Measurements from ENCODE around the gene GHR. TPM values are rescaled to one million over a fixed set of nuclear protein-coding genes. Genes with fewer than 3 reads are reported as not detected.

The GHR gene
- polyA plus RNA-seq, 1 donor = 10.5 TPM

DNA sequence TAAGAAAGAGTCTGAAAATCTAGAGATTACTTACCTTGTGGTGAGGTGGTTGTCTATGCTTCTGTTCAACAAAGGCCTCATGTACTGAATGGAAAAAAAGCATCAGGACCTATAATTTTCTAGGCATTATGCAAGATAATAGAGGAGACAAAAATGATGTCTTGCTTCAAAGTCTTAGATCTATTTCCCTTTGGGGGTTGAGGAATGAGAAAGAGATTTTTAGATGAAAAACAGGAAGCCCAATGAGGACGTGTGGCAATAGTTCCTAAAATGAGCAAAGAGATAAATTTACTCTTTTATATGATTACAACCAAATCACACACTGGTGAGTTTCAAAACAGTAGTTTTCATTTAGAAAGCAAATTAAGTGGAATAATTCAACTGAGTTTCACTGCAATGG lies 99.5 kb downstream of the GHR start:
- DNase-seq = no peak
- no CpG with 5 or more reads among the region's 1 CpG for WGBS (ENCODE audit: insufficient coverage, low lambda C conversion rate)
- Histone ChIP-seq H3K9me3 (ENCODE audit: control insufficient read depth, low read depth, low read length) (no peaks in the 10 kb centered on the region), H3K4me1 (ENCODE audit: control insufficient read depth, insufficient read depth, low read length) (peaks cover 9% of the 10 kb centered on the region), H3K36me3 (ENCODE audit: control insufficient read depth, insufficient read depth, low read length) (no peaks in the 10 kb centered on the region), H3K4me3 (ENCODE audit: low read length) (no peak overlapping the region), H3K27me3 (ENCODE audit: control insufficient read depth, insufficient read depth, low read length) (no peaks in the 10 kb centered on the region), H3K27ac (ENCODE audit: low read length) (no peak overlapping the region)

DNA sequence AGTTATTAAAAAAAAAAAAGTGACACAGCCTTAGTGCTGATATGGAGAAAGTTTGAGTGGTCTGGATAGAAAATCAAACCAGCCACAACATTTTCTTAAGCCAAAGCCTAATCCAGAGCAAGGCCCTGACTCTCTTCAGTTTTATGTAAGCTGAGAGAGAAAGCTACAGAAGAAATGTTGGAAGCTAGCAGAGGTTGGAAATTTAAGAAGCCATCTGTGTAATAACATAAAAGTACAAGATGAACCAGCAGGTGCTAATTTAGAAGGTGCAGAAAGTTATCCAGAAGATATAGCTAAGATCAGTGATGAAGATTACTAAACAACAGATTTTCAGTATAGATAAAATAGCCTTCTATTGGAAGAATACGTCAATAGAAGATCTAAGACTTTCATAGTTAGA lies 102.9 kb downstream of the GHR start:
- 100% methylated on average over 1 of the region's 1 CpG for WGBS (ENCODE audit: insufficient coverage, low lambda C conversion rate)

DNA sequence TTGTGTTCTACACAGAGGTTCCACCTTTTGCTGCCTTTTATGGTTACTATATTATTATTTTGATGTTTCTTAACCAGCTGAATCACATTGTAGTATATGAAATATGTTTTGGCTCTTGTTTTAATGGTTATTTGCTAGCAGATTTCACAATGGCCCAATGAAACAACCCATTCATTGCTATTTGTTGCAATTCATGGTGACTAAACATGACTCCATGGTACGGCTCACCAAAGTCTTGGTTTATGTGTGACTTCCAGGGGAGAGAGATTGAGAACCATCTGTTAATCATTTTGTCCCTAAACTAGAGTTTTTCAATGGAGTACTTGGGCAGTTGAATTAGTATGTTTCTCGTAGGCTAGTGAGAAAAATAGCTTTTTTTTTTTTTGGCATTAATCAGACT lies 108.4 kb downstream of the GHR start:
- no peaks in the 10 kb centered on the region for H3K4me1 ChIP-seq (ENCODE audit: control insufficient read depth, insufficient read depth, low read length)
- H3K4me3 ChIP-seq (ENCODE audit: low read length) = no peak overlapping the region
- H3K36me3 ChIP-seq (ENCODE audit: control insufficient read depth, insufficient read depth, low read length) = no peaks in the 10 kb centered on the region
- H3K27ac ChIP-seq (ENCODE audit: low read length) = no peak overlapping the region
- H3K9me3 ChIP-seq (ENCODE audit: control insufficient read depth, low read depth, low read length) = no peaks in the 10 kb centered on the region
- no peak for DNase-seq
- H3K27me3 ChIP-seq (ENCODE audit: control insufficient read depth, insufficient read depth, low read length) = no peaks in the 10 kb centered on the region
- WGBS (ENCODE audit: insufficient coverage, low lambda C conversion rate) = 100% methylated on average over 1 of the region's 2 CpGs

More for the DNA sequence above, 102.9 kb downstream of the GHR start:
- DNase-seq = no peak
- no peaks in the 10 kb centered on the region for H3K36me3 ChIP-seq (ENCODE audit: control insufficient read depth, insufficient read depth, low read length)
- no peaks in the 10 kb centered on the region for H3K27me3 ChIP-seq (ENCODE audit: control insufficient read depth, insufficient read depth, low read length)
- H3K27ac ChIP-seq (ENCODE audit: low read length) = no peak overlapping the region
- H3K4me1 ChIP-seq (ENCODE audit: control insufficient read depth, insufficient read depth, low read length) = no peaks in the 10 kb centered on the region
- H3K9me3 ChIP-seq (ENCODE audit: control insufficient read depth, low read depth, low read length) = no peaks in the 10 kb centered on the region
- no peak overlapping the region for H3K4me3 ChIP-seq (ENCODE audit: low read length)

DNA sequence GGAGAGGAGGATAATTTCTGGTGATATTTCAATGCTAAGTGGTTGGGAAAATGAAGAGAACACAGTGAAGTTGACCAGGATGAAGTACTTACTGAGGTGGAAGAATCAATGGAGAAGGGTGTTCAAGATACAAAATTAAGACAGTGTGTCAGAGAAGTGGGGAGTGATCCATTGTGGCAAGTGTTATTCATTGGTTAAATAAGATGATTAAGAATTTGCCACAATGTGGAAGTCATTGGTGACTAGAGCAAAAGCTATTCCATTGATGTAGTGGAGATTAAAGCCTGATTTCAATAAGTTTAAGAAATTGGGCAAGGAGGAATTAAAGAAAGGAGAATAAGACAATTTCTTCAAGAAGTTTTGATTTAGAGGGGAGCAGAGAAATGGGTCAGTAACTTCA lies 118.9 kb downstream of the GHR start:
- Histone ChIP-seq H3K27me3 (ENCODE audit: control insufficient read depth, insufficient read depth, low read length) (no peaks in the 10 kb centered on the region), H3K4me3 (ENCODE audit: low read length) (no peak overlapping the region), H3K4me1 (ENCODE audit: control insufficient read depth, insufficient read depth, low read length) (no peaks in the 10 kb centered on the region), H3K9me3 (ENCODE audit: control insufficient read depth, low read depth, low read length) (peaks cover 11% of the 10 kb centered on the region), H3K27ac (ENCODE audit: low read length) (no peak overlapping the region), H3K36me3 (ENCODE audit: control insufficient read depth, insufficient read depth, low read length) (no peaks in the 10 kb centered on the region)
- DNase-seq = no peak

DNA sequence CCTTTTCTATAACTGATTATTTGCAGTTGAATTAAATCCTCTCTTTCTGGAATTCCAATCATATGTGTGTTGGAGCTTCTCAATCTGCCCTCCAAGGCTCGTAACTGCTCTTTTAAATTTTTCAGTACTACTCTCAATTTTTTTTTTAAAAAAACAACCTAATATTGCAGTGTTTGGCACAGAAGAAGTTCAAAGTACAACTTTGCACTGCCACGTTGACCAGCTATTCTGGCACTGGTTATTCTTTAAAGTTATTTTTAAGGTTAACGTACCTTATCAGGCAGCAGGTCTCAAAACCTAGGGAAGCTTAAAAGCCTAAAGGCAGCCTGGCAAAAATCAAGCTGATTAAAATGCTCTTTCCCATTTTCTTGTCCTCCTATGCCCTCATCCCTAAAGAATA lies 120.5 kb downstream of the GHR start:
- DNase-seq = no peak
- Histone ChIP-seq H3K4me1 (ENCODE audit: control insufficient read depth, insufficient read depth, low read length) (peaks cover 3% of the 10 kb centered on the region), H3K27ac (ENCODE audit: low read length) (no peak overlapping the region), H3K36me3 (ENCODE audit: control insufficient read depth, insufficient read depth, low read length) (no peaks in the 10 kb centered on the region), H3K27me3 (ENCODE audit: control insufficient read depth, insufficient read depth, low read length) (no peaks in the 10 kb centered on the region), H3K9me3 (ENCODE audit: control insufficient read depth, low read depth, low read length) (peaks cover 10% of the 10 kb centered on the region), H3K4me3 (ENCODE audit: low read length) (no peak overlapping the region)
- WGBS (ENCODE audit: insufficient coverage, low lambda C conversion rate) = 57% methylated on average over 2 of the region's 3 CpGs

DNA sequence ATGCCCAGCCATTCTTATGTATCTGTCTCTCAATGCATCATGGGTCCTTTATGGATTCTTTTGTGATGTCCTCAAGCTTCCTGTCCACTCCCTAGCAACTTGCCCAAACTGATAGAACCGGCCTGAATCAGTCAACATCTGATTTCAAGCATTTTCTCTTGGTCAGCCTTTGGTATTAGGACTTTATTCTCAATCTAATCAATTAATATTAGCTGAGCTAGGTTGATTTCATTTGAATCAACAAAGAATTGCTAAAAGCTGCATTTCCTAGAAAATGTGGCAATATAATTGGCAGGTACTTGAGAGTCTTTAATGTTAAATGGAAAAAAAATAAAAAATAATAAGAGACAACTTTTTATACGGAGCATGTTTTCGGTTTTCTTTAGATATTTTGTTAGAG lies 121.8 kb downstream of the GHR start:
- H3K27ac ChIP-seq (ENCODE audit: low read length) = no peak overlapping the region
- no peak for DNase-seq
- H3K36me3 ChIP-seq (ENCODE audit: control insufficient read depth, insufficient read depth, low read length) = no peaks in the 10 kb centered on the region
- 80% methylated on average over 1 of the region's 3 CpGs for WGBS (ENCODE audit: insufficient coverage, low lambda C conversion rate)
- H3K4me3 ChIP-seq (ENCODE audit: low read length) = no peak overlapping the region
- peaks cover 3% of the 10 kb centered on the region for H3K9me3 ChIP-seq (ENCODE audit: control insufficient read depth, low read depth, low read length)
- peaks cover 3% of the 10 kb centered on the region for H3K4me1 ChIP-seq (ENCODE audit: control insufficient read depth, insufficient read depth, low read length)
- no peaks in the 10 kb centered on the region for H3K27me3 ChIP-seq (ENCODE audit: control insufficient read depth, insufficient read depth, low read length)

DNA sequence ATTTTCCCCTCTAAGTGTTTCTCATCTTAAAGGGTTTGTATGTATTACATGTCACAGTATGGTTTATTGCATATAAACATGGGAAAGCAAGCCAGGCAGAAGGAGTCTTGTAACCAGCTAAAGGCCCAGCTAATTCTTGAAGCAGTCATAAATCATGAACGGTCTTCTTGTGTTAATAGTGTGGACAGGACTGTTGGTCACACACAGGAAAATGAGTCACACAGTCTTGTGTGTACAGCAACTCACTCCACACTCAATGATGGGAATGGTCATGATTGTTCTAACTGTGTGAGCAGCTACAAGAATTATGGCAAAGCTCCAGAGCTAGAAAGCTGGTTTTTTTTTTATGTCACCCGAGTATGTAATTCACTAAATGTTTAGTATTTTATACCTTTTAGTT lies 123.9 kb downstream of the GHR start:
- Histone ChIP-seq H3K4me1 (ENCODE audit: control insufficient read depth, insufficient read depth, low read length) (peaks cover 3% of the 10 kb centered on the region), H3K27me3 (ENCODE audit: control insufficient read depth, insufficient read depth, low read length) (no peaks in the 10 kb centered on the region), H3K9me3 (ENCODE audit: control insufficient read depth, low read depth, low read length) (no peaks in the 10 kb centered on the region), H3K27ac (ENCODE audit: low read length) (no peak overlapping the region), H3K36me3 (ENCODE audit: control insufficient read depth, insufficient read depth, low read length) (no peaks in the 10 kb centered on the region), H3K4me3 (ENCODE audit: low read length) (no peak overlapping the region)
- no peak for DNase-seq
- 80% methylated on average over 1 of the region's 2 CpGs for WGBS (ENCODE audit: insufficient coverage, low lambda C conversion rate)

DNA sequence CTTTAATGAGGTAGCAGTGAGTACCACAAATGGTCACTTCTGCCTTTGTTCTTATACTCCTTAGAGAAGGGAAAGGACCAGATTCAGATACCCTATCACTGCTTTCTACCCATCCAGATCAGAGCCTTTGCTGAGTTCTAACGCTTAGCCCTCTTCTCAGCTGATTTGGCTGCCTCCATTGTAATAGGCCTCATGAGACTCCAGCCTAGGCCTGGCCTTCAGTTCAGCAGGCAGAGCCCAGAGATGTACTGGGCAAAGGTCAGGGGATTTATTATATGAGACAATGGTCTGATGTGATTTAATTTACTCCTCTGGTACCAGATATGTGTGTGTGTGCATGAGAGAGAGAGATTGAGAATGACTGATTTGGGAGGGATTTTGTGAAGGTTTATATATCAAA lies 124.7 kb downstream of the GHR start:
- Histone ChIP-seq H3K4me1 (ENCODE audit: control insufficient read depth, insufficient read depth, low read length) (peaks cover 3% of the 10 kb centered on the region), H3K9me3 (ENCODE audit: control insufficient read depth, low read depth, low read length) (no peaks in the 10 kb centered on the region), H3K36me3 (ENCODE audit: control insufficient read depth, insufficient read depth, low read length) (no peaks in the 10 kb centered on the region), H3K4me3 (ENCODE audit: low read length) (no peak overlapping the region), H3K27ac (ENCODE audit: low read length) (no peak overlapping the region), H3K27me3 (ENCODE audit: control insufficient read depth, insufficient read depth, low read length) (no peaks in the 10 kb centered on the region)
- no CpG with 5 or more reads among the region's 1 CpG for WGBS (ENCODE audit: insufficient coverage, low lambda C conversion rate)
- no peak for DNase-seq

DNA sequence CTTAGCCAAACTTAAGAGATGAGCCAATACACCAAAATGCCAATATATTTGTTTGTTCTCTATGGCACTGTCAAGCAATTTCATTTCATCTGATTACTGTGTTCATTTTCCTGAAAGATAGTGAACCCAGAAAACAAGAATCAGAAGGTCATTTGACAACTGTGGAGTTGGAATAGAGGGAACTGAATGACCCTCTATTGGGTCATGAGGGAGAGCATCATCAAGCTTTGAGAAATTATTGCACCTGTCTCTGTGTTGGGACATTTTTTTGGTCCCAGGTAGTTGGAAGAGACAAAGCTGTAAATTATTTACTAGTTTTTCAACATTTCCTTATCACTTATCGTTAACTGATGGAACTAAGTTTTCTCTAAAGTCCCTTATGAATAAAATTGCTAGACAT lies 129.4 kb downstream of the GHR start:
- no peak for DNase-seq
- Histone ChIP-seq H3K9me3 (ENCODE audit: control insufficient read depth, low read depth, low read length) (no peaks in the 10 kb centered on the region), H3K27me3 (ENCODE audit: control insufficient read depth, insufficient read depth, low read length) (no peaks in the 10 kb centered on the region), H3K27ac (ENCODE audit: low read length) (no peak overlapping the region), H3K36me3 (ENCODE audit: control insufficient read depth, insufficient read depth, low read length) (no peaks in the 10 kb centered on the region), H3K4me1 (ENCODE audit: control insufficient read depth, insufficient read depth, low read length) (peaks cover 3% of the 10 kb centered on the region), H3K4me3 (ENCODE audit: low read length) (no peak overlapping the region)
- WGBS (ENCODE audit: insufficient coverage, low lambda C conversion rate) = 0% methylated on average over 1 of the region's 1 CpG

DNA sequence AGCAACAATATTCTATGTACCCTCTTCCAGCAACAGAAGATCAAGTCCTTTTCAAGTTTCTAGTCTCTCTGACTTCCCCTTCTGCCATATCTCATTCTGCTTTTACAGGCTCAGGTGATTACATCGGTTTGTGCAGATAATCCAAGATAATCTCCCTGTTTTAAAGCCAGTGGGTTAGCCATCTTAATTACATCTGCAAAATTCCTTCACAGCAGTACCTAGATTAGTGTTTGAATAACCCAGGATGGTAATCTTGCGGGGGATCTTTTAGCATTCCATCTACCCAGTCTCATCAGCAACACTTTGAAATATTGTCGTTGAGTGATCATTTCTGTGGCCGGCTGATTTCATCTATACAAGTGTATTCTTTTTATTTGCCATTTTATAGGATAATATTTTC lies 130.2 kb downstream of the GHR start:
- 100% methylated on average over 2 of the region's 4 CpGs for WGBS (ENCODE audit: insufficient coverage, low lambda C conversion rate)
- no peak overlapping the region for H3K27ac ChIP-seq (ENCODE audit: low read length)

DNA sequence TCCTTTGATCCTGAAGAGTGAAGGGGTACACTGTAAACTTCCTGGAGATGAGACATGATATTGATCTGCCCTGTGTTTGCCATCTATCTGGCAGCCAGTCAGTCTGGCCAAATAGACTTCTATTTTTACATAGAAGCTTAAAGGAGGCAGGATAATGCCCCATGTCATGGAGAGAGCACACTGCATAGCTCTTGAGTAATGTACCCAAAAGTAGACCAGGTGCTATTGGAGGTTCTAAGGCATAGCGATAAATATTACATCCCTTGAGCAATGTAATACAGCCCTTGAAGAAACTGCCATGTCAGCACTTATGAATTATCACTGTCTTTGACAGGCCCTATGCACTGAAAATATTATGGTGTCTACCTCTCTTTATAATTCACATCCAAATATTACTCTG lies 131.8 kb downstream of the GHR start:
- Histone ChIP-seq H3K4me1 (ENCODE audit: control insufficient read depth, insufficient read depth, low read length) (no peaks in the 10 kb centered on the region), H3K9me3 (ENCODE audit: control insufficient read depth, low read depth, low read length) (no peaks in the 10 kb centered on the region), H3K4me3 (ENCODE audit: low read length) (no peak overlapping the region), H3K27me3 (ENCODE audit: control insufficient read depth, insufficient read depth, low read length) (no peaks in the 10 kb centered on the region), H3K27ac (ENCODE audit: low read length) (no peak overlapping the region), H3K36me3 (ENCODE audit: control insufficient read depth, insufficient read depth, low read length) (no peaks in the 10 kb centered on the region)
- WGBS (ENCODE audit: insufficient coverage, low lambda C conversion rate) = no CpG with 5 or more reads among the region's 1 CpG
- DNase-seq = no peak

More for the DNA sequence above, 130.2 kb downstream of the GHR start:
- Histone ChIP-seq H3K4me1 (ENCODE audit: control insufficient read depth, insufficient read depth, low read length) (no peaks in the 10 kb centered on the region), H3K9me3 (ENCODE audit: control insufficient read depth, low read depth, low read length) (no peaks in the 10 kb centered on the region), H3K4me3 (ENCODE audit: low read length) (no peak overlapping the region), H3K36me3 (ENCODE audit: control insufficient read depth, insufficient read depth, low read length) (no peaks in the 10 kb centered on the region), H3K27me3 (ENCODE audit: control insufficient read depth, insufficient read depth, low read length) (no peaks in the 10 kb centered on the region)
- DNase-seq = no peak
